Neural cell (in vitro differentiated cells): ENCODE results near the gene DLGAP4. TPM values are rescaled to one million over a fixed set of nuclear protein-coding genes. Genes with fewer than 3 reads are reported as not detected.

Experiments
- H2AFZ ChIP-seq: fragments of 200-600, 300-800 bp; sonication (generic), shearing (Covaris generic); 2 replicates; pipeline ENCODE4 v1.6.0; 2014; ENCODE audit warnings: low read depth, mild to moderate bottlenecking, antibody characterized with exemption, low read length, moderate library complexity
- H3F3A ChIP-seq: fragments of 200-600 bp; shearing (Covaris generic); 2 replicates; pipeline ENCODE4 v1.6.1; 2016; ENCODE audit warnings: mild to moderate bottlenecking, moderate library complexity, mixed read lengths, antibody characterized with exemption, low read length; ENCODE audit not compliant: insufficient read depth, poor library complexity, severe bottlenecking
- H3K27ac ChIP-seq: fragments of 200-600, 300-800 bp; sonication (generic), shearing (Covaris generic); 2 replicates; pipeline ENCODE4 v1.5.1; 2014; ENCODE audit warnings: mild to moderate bottlenecking, low read length, moderate library complexity
- H3K27me3 ChIP-seq: fragments of 300-800, 200-600 bp; sonication (generic), shearing (Covaris generic); 2 replicates; pipeline ENCODE4 v1.6.0; 2014; ENCODE audit warnings: mild to moderate bottlenecking, low read depth, low read length, moderate library complexity; ENCODE audit not compliant: insufficient read depth
- H3K36me3 ChIP-seq: fragments of 300-800, 200-600 bp; sonication (generic), shearing (Covaris generic); 2 replicates; pipeline ENCODE4 v1.5.1; 2014; ENCODE audit warnings: mild to moderate bottlenecking, antibody characterized with exemption, low read length, moderate library complexity; ENCODE audit not compliant: insufficient read depth
- H3K4me2 ChIP-seq: fragments of 300-800, 200-600 bp; sonication (generic), shearing (Covaris generic); 2 replicates; pipeline ENCODE4 v1.6.0; 2014; ENCODE audit warnings: mild to moderate bottlenecking, low read length
- H3K4me3 ChIP-seq: fragments of 300-800, 200-600 bp; sonication (generic), shearing (Covaris generic); 2 replicates; pipeline ENCODE4 v1.5.1; 2014; ENCODE audit warnings: mild to moderate bottlenecking, low read length, moderate library complexity
- H3K79me2 ChIP-seq: fragments of 200-600 bp; shearing (Covaris generic); replicated peaks from 2 replicates; pipeline ENCODE4 v1.6.0; 2014; ENCODE audit warnings: mild to moderate bottlenecking, low read length, moderate library complexity; ENCODE audit not compliant: insufficient read depth
- H3K9ac ChIP-seq: fragments of 300-800, 200-600 bp; sonication (generic), shearing (Covaris generic); 2 replicates; pipeline ENCODE4 v1.6.1; 2016; ENCODE audit warnings: mild to moderate bottlenecking, low read length, mixed read lengths
- H3K9me2 ChIP-seq: fragments of 200-600 bp; shearing (Covaris generic); 2 replicates; pipeline ENCODE4 v1.6.1; 2016; ENCODE audit warnings: mild to moderate bottlenecking, low read length, mixed read lengths; ENCODE audit not compliant: insufficient read depth
- H3K9me3 ChIP-seq: fragments of 200-600, 300-800 bp; sonication (generic), shearing (Covaris generic); 2 replicates; pipeline ENCODE4 v1.6.1; 2016; ENCODE audit warnings: mild to moderate bottlenecking, mixed run types, low read length, moderate library complexity, mixed read lengths
- H4K20me1 ChIP-seq: fragments of 200-600 bp; shearing (Covaris generic); 2 replicates; pipeline ENCODE4 v1.6.1; 2016; ENCODE audit warnings: mild to moderate bottlenecking, mixed run types; ENCODE audit not compliant: insufficient read depth
- CTCF ChIP-seq: fragments of 450-650 bp; IDR thresholded peaks from 2 replicates; pipeline ENCODE4 v1.5.1; 2014; ENCODE audit warnings: antibody characterized with exemption, mild to moderate bottlenecking, moderate library complexity; ENCODE audit not compliant: poor library complexity, severe bottlenecking
- EP300 ChIP-seq: fragments of 450-650 bp; conservative IDR thresholded peaks from 2 replicates; pipeline ENCODE4 v1.6.1; 2014; ENCODE audit warnings: antibody characterized with exemption, mild to moderate bottlenecking, moderate library complexity; ENCODE audit not compliant: poor library complexity, severe bottlenecking
- EZH2 ChIP-seq: fragments of 200-600, 300-800 bp; shearing (Covaris generic), sonication (generic); IDR thresholded peaks from 2 replicates; pipeline ENCODE4 v1.6.1; 2014; ENCODE audit warnings: antibody characterized with exemption, low read length, borderline replicate concordance, mild to moderate bottlenecking; ENCODE audit not compliant: insufficient read depth, poor library complexity, severe bottlenecking
- MXI1 ChIP-seq: fragments of 450-650 bp; conservative IDR thresholded peaks from 2 replicates; pipeline ENCODE4 v1.6.1; 2014; ENCODE audit warnings: antibody characterized with exemption, mild to moderate bottlenecking; ENCODE audit not compliant: poor library complexity, severe bottlenecking
- POLR2AphosphoS5 ChIP-seq: IDR thresholded peaks from 2 replicates; pipeline ENCODE4 v1.6.1; 2012
- RAD21 ChIP-seq: fragments of 450-650 bp; conservative IDR thresholded peaks from 2 replicates; pipeline ENCODE4 v1.6.1; 2014; ENCODE audit warnings: antibody characterized with exemption, mild to moderate bottlenecking, moderate library complexity
- REST ChIP-seq: IDR thresholded peaks from 2 replicates; pipeline ENCODE4 v1.6.1; 2012; ENCODE audit warnings: borderline replicate concordance
- SMC3 ChIP-seq: fragments of 450-650 bp; conservative IDR thresholded peaks from 2 replicates; pipeline ENCODE4 v1.6.1; 2014; ENCODE audit warnings: antibody characterized with exemption, mild to moderate bottlenecking, moderate library complexity; ENCODE audit not compliant: poor library complexity
- polyA plus RNA-seq: library from polyadenylated mRNA; depleted of rRNA; stranded (reverse); fragments of >200 nt; gene quantifications from 2 replicates; pipeline ENCODE4 v1.2.3, GENCODE V29; 2014

Gene DLGAP4
- polyA plus RNA-seq, 1 donor from 2014 or later: 31.2 TPM

GRCh38 chr20:36435124-36435523 lies 129.0 kb downstream of the DLGAP4 start:
- no peak overlapping the region for H3K27ac ChIP-seq
- no peak overlapping the region for H2AFZ ChIP-seq
- no peak overlapping the region for H3K4me3 ChIP-seq
- no peaks in the 10 kb centered on the region for H3K9me2 ChIP-seq
- no peaks in the 10 kb centered on the region for H3K27me3 ChIP-seq
- H3K79me2 ChIP-seq: no peaks in the 10 kb centered on the region
- TF ChIP-seq REST: no peak
- no peak for TF ChIP-seq CTCF
- no peak overlapping the region for H3K9ac ChIP-seq
- H3F3A ChIP-seq: no peaks in the 10 kb centered on the region
- H3K9me3 ChIP-seq: no peaks in the 10 kb centered on the region
- H3K4me2 ChIP-seq: no peak overlapping the region
- H3K36me3 ChIP-seq: no peaks in the 10 kb centered on the region
- no peaks in the 10 kb centered on the region for H4K20me1 ChIP-seq

GRCh38 chr20:36435592-36436541 lies 129.7 kb downstream of the DLGAP4 start:
- H3K27ac ChIP-seq: no peak overlapping the region

More at GRCh38 chr20:36435592-36436541, 129.7 kb downstream of the DLGAP4 start:
- TF ChIP-seq REST: no peak
- no peak for TF ChIP-seq RAD21
- no peak for TF ChIP-seq EZH2
- TF ChIP-seq CTCF: no peak
- TF ChIP-seq MXI1: no peak
- no peak for TF ChIP-seq POLR2AphosphoS5
- TF ChIP-seq EP300: no peak
- no peak for TF ChIP-seq SMC3
- Histone ChIP-seq H3K79me2 (no peaks in the 10 kb centered on the region), H2AFZ (no peak overlapping the region), H3K9me2 (no peaks in the 10 kb centered on the region), H3K9me3 (no peaks in the 10 kb centered on the region), H3K36me3 (no peaks in the 10 kb centered on the region), H4K20me1 (no peaks in the 10 kb centered on the region), H3K4me3 (no peak overlapping the region), H3K4me2 (no peak overlapping the region), H3K9ac (no peak overlapping the region), H3K27me3 (no peaks in the 10 kb centered on the region), H3F3A (no peaks in the 10 kb centered on the region)
